ENCODE results near the gene AQP11.
"Not testable (repeated sequence)": the region's sequence is repeated elsewhere in the genome, so short reads cannot be mapped to it uniquely, and the experiment has no call there.

DNA sequence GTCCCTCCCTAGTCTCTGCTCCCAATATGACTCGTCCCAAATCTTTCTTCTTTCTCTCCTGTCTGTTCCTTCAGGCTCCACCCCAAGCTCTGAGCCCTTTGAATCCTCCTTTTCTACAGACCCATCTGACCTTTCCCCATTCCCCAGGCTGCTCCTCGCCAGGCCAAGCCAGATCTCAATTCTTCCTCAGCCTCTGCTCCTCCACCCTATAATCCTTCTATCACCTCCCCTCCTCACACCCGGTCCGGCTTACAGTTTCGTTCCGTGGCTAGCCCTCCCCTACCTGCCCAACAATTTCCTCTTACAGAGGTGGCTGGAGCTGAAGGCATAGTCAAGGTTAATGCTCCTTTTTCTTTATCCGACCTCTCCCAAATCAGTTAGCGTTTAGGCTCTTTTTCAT, 38.3 kb upstream of the AQP11 start:
- TF ChIP-seq, protein P1, sequence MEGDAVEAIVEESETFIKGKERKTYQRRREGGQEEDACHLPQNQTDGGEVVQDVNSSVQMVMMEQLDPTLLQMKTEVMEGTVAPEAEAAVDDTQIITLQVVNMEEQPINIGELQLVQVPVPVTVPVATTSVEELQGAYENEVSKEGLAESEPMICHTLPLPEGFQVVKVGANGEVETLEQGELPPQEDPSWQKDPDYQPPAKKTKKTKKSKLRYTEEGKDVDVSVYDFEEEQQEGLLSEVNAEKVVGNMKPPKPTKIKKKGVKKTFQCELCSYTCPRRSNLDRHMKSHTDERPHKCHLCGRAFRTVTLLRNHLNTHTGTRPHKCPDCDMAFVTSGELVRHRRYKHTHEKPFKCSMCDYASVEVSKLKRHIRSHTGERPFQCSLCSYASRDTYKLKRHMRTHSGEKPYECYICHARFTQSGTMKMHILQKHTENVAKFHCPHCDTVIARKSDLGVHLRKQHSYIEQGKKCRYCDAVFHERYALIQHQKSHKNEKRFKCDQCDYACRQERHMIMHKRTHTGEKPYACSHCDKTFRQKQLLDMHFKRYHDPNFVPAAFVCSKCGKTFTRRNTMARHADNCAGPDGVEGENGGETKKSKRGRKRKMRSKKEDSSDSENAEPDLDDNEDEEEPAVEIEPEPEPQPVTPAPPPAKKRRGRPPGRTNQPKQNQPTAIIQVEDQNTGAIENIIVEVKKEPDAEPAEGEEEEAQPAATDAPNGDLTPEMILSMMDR (IDR thresholded peaks at IDR 0.05; ENCODE audit: poor library complexity, severe bottlenecking), result not testable (repeated sequence)
- not testable (repeated sequence) for TF ChIP-seq POLR2AphosphoS5 (IDR thresholded peaks at IDR 0.05); EZH2 (IDR thresholded peaks at IDR 0.05; ENCODE audit: borderline replicate concordance, insufficient read depth, low read length, poor library complexity, severe bottlenecking)
